GM19043 (cell line): ENCODE results near the gene GLT1D1.

ENCODE experiments used
- ATAC-seq: cut with Tn5 transposase; IDR thresholded peaks from one replicate; pipeline ENCODE4 v1.9.1; 2021; ENCODE audit warnings: low read depth; ENCODE audit not compliant: unreplicated experiment

The GLT1D1 gene

DNA sequence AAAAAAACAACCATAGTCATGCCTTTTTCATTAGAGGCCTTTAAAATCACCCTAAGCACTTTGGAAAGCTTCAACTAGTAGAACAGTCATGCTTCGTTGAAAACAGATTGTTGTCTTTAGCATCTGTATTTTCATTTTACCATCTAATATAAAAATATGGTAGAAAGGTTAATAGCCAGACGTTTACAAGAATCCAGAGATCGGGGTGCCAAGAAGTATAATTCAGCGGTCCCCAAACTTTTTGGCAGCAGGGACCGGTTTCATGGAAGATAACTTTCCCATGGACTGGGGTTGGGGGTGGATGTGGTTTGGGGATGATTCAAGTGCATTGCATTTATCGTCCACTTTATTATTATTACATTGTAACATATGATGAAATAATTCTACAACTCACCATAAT is 138.4 kb downstream of the GLT1D1 start:
- no peak for ATAC-seq

DNA sequence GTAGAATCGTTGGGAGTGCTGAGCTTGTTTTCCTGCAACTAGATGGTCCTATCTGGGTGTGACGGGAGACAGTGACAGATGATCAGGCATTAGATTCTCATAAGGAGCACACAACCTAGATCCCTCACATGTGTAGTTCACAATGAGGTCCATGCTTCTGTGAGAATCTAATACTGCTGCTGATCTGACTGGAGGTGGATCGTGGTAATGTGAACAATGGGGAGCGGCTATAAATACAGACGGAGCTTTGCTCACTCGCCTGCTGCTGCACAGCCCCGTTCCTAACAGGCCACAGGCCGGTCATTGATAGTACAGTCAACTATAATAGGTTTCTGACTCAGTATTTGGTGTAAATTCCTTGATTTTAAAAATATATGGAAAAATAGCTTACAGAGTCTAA is 138.8 kb downstream of the GLT1D1 start:
- ATAC-seq = no peak

DNA sequence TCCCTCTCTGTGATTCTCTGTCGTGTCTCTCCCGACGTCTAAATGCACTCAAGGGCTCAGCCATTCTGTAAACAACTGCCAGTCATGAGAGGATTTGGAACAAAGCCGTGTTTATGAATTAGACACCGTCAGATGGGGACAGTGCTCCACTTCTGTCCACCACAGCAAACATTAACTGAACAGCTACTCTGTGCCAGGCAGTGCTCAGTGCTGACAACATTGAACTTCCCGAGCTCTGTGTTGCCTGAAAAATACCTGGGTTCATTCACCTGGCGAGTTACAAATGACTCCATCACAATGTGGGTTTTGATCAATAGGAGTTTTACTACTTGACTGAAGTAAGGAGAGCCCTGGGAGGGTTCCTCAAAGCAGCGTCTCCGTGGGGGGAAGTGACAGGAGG is 139.3 kb downstream of the GLT1D1 start:
- ATAC-seq = no peak

DNA sequence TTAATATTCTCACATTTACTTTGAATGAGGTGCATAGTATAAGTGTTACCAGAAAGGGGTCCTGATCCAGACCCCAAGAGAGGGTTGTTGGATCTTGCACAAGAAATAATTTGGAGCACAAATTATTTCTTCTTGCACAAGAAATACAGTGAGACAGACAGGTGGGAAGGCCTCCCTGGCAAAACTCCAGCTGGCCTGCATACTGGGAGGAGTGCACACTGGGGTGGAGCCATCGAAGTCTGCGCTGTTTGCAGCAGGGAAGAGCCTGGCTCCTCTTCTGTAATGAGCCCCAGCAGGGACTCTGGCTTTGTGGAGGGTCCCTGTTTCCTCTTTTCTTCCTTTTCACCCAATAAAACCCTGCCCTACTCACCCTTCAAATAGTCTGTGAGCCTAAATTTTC is 141.6 kb downstream of the GLT1D1 start:
- ATAC-seq = no peak

DNA sequence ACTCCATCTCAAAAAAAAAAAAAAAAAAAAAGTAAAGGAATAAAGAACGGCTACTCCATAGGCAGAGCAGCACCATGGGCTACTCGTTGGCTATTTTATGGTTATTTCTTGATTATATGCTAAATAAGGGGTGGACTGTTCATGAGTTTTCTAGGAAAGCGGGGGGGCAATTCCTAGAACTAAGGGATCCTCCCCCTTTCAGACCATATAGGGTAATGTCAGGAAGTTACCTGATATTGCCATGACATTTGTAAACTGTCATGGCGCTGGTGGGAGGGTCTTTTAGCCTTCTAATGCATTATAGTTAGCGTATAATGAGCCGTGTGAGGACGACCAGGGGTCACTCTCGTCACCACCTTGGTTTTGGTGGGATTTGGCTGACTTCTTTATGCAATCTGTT is 142.3 kb downstream of the GLT1D1 start:
- ATAC-seq = no peak

DNA sequence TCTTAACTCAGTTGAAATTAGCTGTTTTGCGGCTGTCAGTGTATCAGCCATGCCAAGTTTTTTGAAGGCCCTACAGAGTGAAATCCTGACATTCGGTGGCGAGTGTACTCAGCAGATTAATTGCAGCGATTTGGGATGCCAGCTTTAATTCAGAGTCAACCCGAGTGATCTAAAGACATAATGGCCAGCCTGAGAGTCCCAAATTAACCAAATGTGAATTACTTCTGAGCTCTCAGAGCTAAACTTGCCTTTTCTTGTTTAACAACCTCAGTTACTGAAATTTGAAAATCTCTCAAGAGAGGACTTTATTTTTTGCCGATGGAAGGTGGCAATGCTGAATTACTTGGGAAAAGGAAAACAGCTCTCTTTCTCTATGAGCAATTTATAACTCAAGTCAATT is 148.5 kb downstream of the GLT1D1 start:
- ATAC-seq = no peak

DNA sequence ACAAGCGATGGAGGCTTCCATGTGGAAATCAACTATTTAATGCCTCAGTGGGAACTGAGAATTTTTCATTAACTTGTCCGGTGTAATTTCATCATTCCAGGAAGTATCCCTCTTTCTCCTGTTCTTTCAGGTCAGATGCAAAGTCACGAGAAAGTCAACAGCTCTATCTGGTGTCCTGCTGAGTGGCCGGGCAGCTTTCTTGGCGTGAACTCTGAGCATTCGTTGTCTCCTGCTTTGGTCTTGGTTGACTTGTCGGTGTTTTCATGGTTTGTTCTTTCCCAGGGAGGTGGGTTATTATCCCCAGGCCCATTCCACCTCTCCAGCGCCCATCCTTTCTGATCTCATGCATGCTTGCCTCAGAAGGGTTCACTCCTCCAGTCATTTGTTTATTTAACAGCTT is 149.1 kb downstream of the GLT1D1 start:
- ATAC-seq = no peak

DNA sequence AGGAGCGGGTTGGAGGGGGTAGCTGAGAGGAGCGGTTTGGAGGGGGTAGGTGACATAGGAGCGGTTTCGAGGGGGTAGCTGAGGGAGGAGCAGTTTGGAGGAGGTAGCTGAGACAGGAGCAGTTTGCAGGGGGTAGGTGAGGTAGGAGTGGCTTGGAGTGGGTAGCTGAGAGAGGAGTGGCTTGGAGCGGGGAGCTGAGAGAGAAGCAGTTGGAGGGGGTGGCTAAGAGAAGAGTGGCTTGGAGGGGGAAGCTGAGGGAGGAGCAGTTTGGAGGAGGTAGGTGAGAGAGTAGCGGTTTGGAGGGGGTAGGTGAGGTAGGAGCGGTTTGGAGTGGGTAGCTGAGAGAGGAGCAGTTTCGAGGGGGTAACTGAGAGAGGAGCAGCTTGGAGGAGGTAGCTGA is 152.1 kb downstream of the GLT1D1 start:
- ATAC-seq = no peak

DNA sequence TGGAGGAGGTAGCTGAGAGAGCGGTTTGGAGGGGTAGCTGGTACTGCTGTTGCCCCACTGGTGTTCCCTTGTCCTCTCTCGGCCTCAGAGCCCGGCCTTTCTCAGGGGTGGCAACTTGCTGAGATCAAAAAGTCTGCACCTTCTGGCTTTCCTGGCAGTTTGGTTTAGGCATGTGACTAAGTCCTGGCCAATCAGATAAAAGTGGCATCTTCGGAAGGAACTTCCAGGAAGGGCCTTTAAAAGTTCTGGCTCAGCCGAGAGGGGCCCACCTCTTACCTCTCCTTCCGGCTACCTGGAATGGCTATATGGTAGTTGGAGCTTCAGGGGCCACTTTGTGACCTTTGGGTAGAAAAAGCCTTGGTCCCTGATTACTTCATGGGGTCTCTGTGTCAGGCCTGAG is 152.6 kb downstream of the GLT1D1 start:
- no peak for ATAC-seq

DNA sequence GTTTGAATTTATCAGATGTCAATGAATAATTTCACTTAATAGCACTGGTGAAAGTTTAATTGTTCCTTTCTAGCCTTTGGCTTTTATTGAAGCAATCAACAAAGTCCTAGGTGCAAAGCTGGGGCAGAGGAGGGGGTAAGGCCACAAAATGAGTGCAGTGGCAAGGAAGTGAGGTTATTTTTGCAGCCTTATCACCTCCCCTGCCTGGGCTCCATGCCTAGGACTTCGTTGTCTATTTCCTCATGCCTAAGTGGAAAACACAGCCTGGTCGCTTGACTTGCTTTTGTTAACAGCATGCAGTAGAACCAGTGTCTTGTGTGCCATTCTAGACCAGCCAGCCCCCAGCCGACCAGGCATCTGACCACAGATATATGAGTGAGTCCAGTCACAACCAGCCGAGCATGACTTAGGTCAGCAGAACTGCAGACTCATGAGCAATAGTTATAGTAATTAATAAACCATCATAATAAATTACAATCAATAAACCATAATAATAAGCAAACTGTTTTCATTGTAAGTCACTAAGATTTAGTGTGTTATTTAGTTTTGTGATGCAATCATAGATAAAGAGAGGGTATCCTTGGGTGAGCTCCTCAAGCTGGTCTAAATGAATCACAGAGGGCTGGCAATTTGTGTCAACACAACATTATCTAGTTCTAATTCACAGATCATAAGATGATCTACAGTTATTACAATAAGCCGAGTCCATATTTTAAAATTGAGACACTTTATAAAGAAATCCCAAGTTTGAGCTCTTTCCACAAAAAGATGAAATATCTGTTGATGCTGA is 156.8 kb downstream of the GLT1D1 start:
- ATAC-seq = no peak

DNA sequence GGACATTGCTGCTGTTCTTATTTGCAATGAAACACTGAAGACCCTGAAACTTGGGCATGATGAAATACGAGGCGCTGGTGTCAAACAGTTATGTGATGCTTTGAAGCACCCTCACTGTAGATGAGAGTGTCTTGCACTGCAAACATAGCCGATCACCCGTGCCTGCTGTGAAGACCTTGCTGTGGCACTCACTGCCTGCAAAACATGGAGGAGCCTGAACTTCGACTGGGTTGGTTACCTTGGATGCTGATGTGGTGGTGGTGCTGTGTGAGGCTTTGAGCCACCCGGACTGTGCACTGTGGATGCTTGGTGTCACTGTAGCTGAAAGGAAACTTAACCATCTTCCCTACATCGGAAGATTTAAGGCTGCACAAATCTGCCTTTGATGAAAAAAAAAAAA is 162.9 kb downstream of the GLT1D1 start:
- no peak for ATAC-seq

DNA sequence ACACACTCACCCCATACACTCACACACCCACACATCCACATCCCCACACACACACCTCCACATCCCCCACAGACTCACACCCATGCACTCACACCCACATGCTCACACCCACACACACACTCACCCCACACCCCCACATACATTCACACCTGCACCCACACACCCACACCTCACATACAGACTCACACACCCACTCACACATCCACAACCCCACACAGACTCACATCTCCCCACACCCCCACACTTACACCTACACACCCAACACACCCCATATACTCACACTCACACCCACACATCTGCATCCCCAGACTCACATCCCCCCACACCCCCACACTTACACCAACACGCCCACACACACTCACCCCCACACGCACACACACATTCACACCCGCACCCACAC is 171.8 kb downstream of the GLT1D1 start:
- ATAC-seq = no peak

DNA sequence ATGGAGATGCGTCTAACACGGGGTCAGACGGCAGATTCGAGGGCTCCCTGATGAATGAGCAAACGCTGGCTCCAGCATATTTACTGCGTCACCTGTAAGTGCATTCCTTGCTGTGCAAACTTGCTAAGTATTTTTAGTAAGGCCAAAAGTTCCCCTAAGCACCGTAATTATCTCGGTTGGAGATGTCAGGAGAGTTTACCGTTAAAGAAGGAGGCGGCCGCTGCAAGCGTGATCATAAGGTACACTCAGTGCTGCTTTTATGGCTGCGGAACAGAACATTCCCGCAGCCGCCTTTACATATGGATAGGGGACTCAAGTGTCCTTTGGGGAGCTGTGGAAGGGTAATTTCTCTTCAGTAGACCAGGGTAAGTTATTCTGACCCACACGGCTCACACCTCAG is 175.6 kb downstream of the GLT1D1 start:
- no peak for ATAC-seq
